ENCODE data around the gene POLA1.

DNA sequence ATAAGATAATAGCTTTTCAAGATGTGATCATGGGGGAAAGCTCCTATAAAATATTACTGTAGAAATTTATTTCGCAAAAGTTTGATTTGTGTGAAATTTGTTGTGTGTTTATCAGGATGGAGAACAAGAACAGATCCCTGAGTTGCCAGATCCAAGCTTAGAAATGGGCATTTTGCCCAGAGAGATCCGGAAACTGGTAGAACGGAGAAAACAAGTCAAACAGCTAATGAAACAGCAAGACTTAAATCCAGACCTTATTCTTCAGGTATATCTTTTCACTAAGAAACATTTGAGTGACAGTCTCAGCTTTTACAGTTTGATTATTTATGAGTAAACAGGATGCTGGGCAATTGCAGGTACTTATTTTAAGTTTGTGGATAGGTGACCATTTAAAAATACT, 54.5 kb downstream of the POLA1 start:
- TF ChIP-seq POLR2A (IDR thresholded peaks at IDR 0.05) (no peak), CTCF (IDR thresholded peaks at IDR 0.05) (no peak)
